Neuronal stem cell (in vitro differentiated cells): ENCODE measurements around the gene ROMO1.
"Not testable (repeated sequence)": the region's sequence is repeated elsewhere in the genome, so short reads cannot be mapped to it uniquely, and the experiment has no call there.

ENCODE experiments used
- DNase-seq: peaks from one replicate; pipeline ENCODE4 v3.0.0-alpha.2; 2013; ENCODE audit warnings: low spot score
- H2AFZ ChIP-seq: one replicate; pipeline ENCODE4 v1.6.1; 2013; ENCODE audit warnings: mild to moderate bottlenecking, low read length, inconsistent platforms
- H2AK5ac ChIP-seq: 2 replicates; pipeline ENCODE4 v1.6.1; 2013; ENCODE audit warnings: low read depth, mild to moderate bottlenecking, inconsistent platforms, low read length, moderate library complexity, mixed read lengths
- H2BK120ac ChIP-seq: 2 replicates; pipeline ENCODE4 v1.6.1; 2013; ENCODE audit warnings: low read depth, mild to moderate bottlenecking, inconsistent platforms, low read length, moderate library complexity, mixed read lengths
- H2BK12ac ChIP-seq: one replicate; pipeline ENCODE4 v1.6.1; 2013; ENCODE audit warnings: low read length, inconsistent platforms
- H2BK15ac ChIP-seq: 2 replicates; pipeline ENCODE4 v1.6.1; 2013; ENCODE audit warnings: mild to moderate bottlenecking, low read length, inconsistent platforms, mixed read lengths
- H2BK5ac ChIP-seq: one replicate; pipeline ENCODE4 v1.6.1; 2013; ENCODE audit warnings: inconsistent platforms, mild to moderate bottlenecking, low read length, moderate library complexity
- H3K14ac ChIP-seq: one replicate; pipeline ENCODE4 v1.6.1; 2013; ENCODE audit warnings: low read length, inconsistent platforms
- H3K18ac ChIP-seq: 2 replicates; pipeline ENCODE4 v1.6.1; 2013; ENCODE audit warnings: low read length, inconsistent platforms
- H3K23ac ChIP-seq: 2 replicates; pipeline ENCODE4 v1.6.1; 2013; ENCODE audit warnings: low read depth, mild to moderate bottlenecking, mixed read lengths, low read length, inconsistent platforms; ENCODE audit not compliant: poor library complexity
- H3K27ac ChIP-seq: replicated peaks from 3 replicates; pipeline ENCODE4 v1.5.1; 2013; ENCODE audit warnings: low read length, inconsistent platforms
- H3K27me3 ChIP-seq, 3 experiments: 2 replicates each; pipeline ENCODE4 v1.6.1; 2013; ENCODE audit warnings: low read length in 3 of 3, mild to moderate bottlenecking in 2 of 3, inconsistent platforms in 1 of 3, low read depth in 1 of 3, mixed read lengths in 1 of 3, moderate library complexity in 1 of 3; ENCODE audit not compliant: control insufficient read depth in 3 of 3, insufficient read depth in 3 of 3
- H3K36me3 ChIP-seq, 2 donors: replicated peaks in 1 of 2; 2 replicates each; pipeline ENCODE4 v1.6.1; 2013; ENCODE audit warnings: low read length in 2 of 2; ENCODE audit not compliant: control insufficient read depth in 2 of 2, insufficient read depth in 2 of 2
- H3K4ac ChIP-seq: 2 replicates; pipeline ENCODE4 v1.6.1; 2013; ENCODE audit warnings: inconsistent platforms, mild to moderate bottlenecking, low read length, moderate library complexity
- H3K4me1 ChIP-seq, 2 donors: 1 replicate in 1 of 2; 2 replicates in 1 of 2; pipeline ENCODE4 v1.6.1; 2013; ENCODE audit warnings: low read length in 2 of 2, low read depth in 1 of 2; ENCODE audit not compliant: control insufficient read depth in 2 of 2, insufficient read depth in 1 of 2
- H3K4me2 ChIP-seq: one replicate; pipeline ENCODE4 v1.6.1; 2013; ENCODE audit warnings: mild to moderate bottlenecking, low read length, inconsistent platforms; ENCODE audit not compliant: insufficient read depth, poor library complexity, severe bottlenecking
- H3K4me3 ChIP-seq, 2 donors: 2 replicates each; pipeline ENCODE4 v1.5.1; 2013; ENCODE audit warnings: low read length in 2 of 2, mild to moderate bottlenecking in 2 of 2, inconsistent platforms in 1 of 2, moderate library complexity in 1 of 2
- H3K79me1 ChIP-seq: one replicate; pipeline ENCODE4 v1.6.1; 2013; ENCODE audit warnings: low read depth, mild to moderate bottlenecking, inconsistent platforms, low read length, moderate library complexity
- H3K9ac ChIP-seq: one replicate; pipeline ENCODE4 v1.6.1; 2013; ENCODE audit warnings: mild to moderate bottlenecking, low read depth, low read length, inconsistent platforms; ENCODE audit not compliant: poor library complexity
- H3K9me3 ChIP-seq, 2 donors: replicated peaks in 1 of 2; 2 replicates each; pipeline versions ENCODE3 to v1.6.1; 2013; ENCODE audit warnings: low read length in 2 of 2, mild to moderate bottlenecking in 2 of 2, inconsistent platforms in 1 of 2, low read depth in 1 of 2, mixed read lengths in 1 of 2, moderate library complexity in 1 of 2; ENCODE audit not compliant: control insufficient read depth in 2 of 2, insufficient read depth in 1 of 2
- H4K8ac ChIP-seq: one replicate; pipeline ENCODE4 v1.6.1; 2013; ENCODE audit warnings: low read depth, mild to moderate bottlenecking, inconsistent platforms, low read length, moderate library complexity
- H4K91ac ChIP-seq: one replicate; pipeline ENCODE4 v1.6.1; 2013; ENCODE audit warnings: low read length, low read depth, mild to moderate bottlenecking, inconsistent platforms; ENCODE audit not compliant: poor library complexity
- WGBS, 2 donors: extraction: QIAGEN DNeasy Blood & Tissue Kit; methylation state at CpG; one replicate each; pipeline ENCODE4 v1.1.7; 2013; ENCODE audit warnings: missing lambda C conversion rate in 2 of 2, mixed read lengths in 1 of 2; ENCODE audit not compliant: insufficient read length in 2 of 2, insufficient replicate concordance in 1 of 2; ENCODE audit errors: extremely low coverage in 2 of 2; 5-methylcytosine and 5-hydroxymethylcytosine counted together

ROMO1 gene

GRCh38 chr20:35710039-35710438, 10.8 kb downstream of the ROMO1 start:
- Histone ChIP-seq H2AFZ (no peak overlapping the region), H2BK12ac (no peak overlapping the region), H3K18ac (no peak overlapping the region), H3K4ac (no peak overlapping the region), H3K27me3 (no peaks in the 10 kb centered on the region), H2BK15ac (no peak overlapping the region), H3K4me1 (peaks cover 0 to 12% of the 10 kb centered on the region in 2 donors), H3K79me1 (no peaks in the 10 kb centered on the region), H3K36me3 (peaks cover 27 to 100% of the 10 kb centered on the region in 2 donors), H3K9me3 (no peaks in the 10 kb centered on the region), H3K14ac (no peak overlapping the region), H3K9ac (no peak overlapping the region), H2AK5ac (no peak overlapping the region), H2BK5ac (no peak overlapping the region), H2BK120ac (no peak overlapping the region), H3K23ac (no peak overlapping the region), H3K27ac (no peak overlapping the region), H4K91ac (no peak overlapping the region), H3K4me3 (no peak overlapping the region), H4K8ac (no peak overlapping the region), H3K4me2 (no peak overlapping the region)
- DNase-seq: no peak

- Histone ChIP-seq H4K8ac (no peak overlapping the region), H3K18ac (no peak overlapping the region), H2BK5ac (no peak overlapping the region), H3K23ac (no peak overlapping the region), H3K27me3 (no peaks in the 10 kb centered on the region), H3K9ac (no peak overlapping the region), H3K4me1 (peaks cover 0 to 12% of the 10 kb centered on the region in 2 donors), H2BK15ac (no peak overlapping the region), H2BK120ac (no peak overlapping the region), H3K14ac (no peak overlapping the region), H3K4ac (no peak overlapping the region), H3K79me1 (no peaks in the 10 kb centered on the region), H3K4me2 (no peak overlapping the region), H4K91ac (no peak overlapping the region), H3K9me3 (no peaks in the 10 kb centered on the region), H2AFZ (no peak overlapping the region), H2BK12ac (no peak overlapping the region), H3K27ac (no peak overlapping the region), H3K4me3 (no peak overlapping the region), H3K36me3 (peaks cover 30 to 100% of the 10 kb centered on the region in 2 donors), H2AK5ac (no peak overlapping the region)
- DNase-seq: no peak
- no CpG with 5 or more reads among the region's 6 CpGs for WGBS, 2 donors
Measured at GRCh38 chr20:35710884-35711587, 11.8 kb downstream of the ROMO1 start.

GRCh38 chr20:35711588-35712209, 12.5 kb downstream of the ROMO1 start:
- Histone ChIP-seq H2BK15ac (no peak overlapping the region), H3K4ac (no peak overlapping the region), H4K8ac (no peak overlapping the region), H3K79me1 (no peaks in the 10 kb centered on the region), H3K27me3 (no peaks in the 10 kb centered on the region), H3K4me1 (peaks cover 0 to 12% of the 10 kb centered on the region in 2 donors), H2AFZ (no peak overlapping the region), H4K91ac (no peak overlapping the region), H3K4me2 (no peak overlapping the region), H3K18ac (no peak overlapping the region), H3K4me3 (no peak overlapping the region), H3K14ac (no peak overlapping the region), H3K9ac (no peak overlapping the region), H3K23ac (no peak overlapping the region), H2BK120ac (no peak overlapping the region), H3K27ac (no peak overlapping the region), H3K9me3 (no peaks in the 10 kb centered on the region), H2BK5ac (no peak overlapping the region), H2AK5ac (no peak overlapping the region), H2BK12ac (no peak overlapping the region), H3K36me3 (peaks cover 31 to 100% of the 10 kb centered on the region in 2 donors)
- no peak for DNase-seq
- WGBS, 2 donors: no CpG with 5 or more reads among the region's 6 CpGs

GRCh38 chr20:35713120-35713519, 13.9 kb downstream of the ROMO1 start:
- not testable (repeated sequence) for H3K27ac ChIP-seq, H3K4me2 ChIP-seq
- H3K36me3 ChIP-seq: peaks cover 35 to 100% of the 10 kb centered on the region in 2 donors

More at GRCh38 chr20:35713120-35713519, 13.9 kb downstream of the ROMO1 start:
- not testable (repeated sequence) for H3K27me3 ChIP-seq, H3K23ac ChIP-seq, H3K14ac ChIP-seq, H2AK5ac ChIP-seq, H2BK15ac ChIP-seq, DNase-seq, H3K18ac ChIP-seq, H3K4ac ChIP-seq, H2BK5ac ChIP-seq, H2BK120ac ChIP-seq, H2BK12ac ChIP-seq, H3K9me3 ChIP-seq, H3K79me1 ChIP-seq, H4K8ac ChIP-seq, H2AFZ ChIP-seq, H3K9ac ChIP-seq, H3K4me3 ChIP-seq, H4K91ac ChIP-seq
- no CpG with 5 or more reads among the region's 9 CpGs for WGBS, 2 donors
- peaks cover 0 to 12% of the 10 kb centered on the region in 2 donors for H3K4me1 ChIP-seq
